ENCODE results near the gene USP24. TPM values are rescaled to one million over a fixed set of nuclear protein-coding genes. Genes with fewer than 3 reads are reported as not detected.
A peak's percentile ranks its signal among the peaks of the same experiment; 100 is the strongest.

The USP24 gene
- total RNA-seq, 1 experiment from 2014 or later, result 40.9 TPM

GRCh38 chr1:55216096-55216495 lies 932 bp upstream of the USP24 start:
- no peak for TF ChIP-seq SP1 (CRISPR knock-in tag; conservative IDR thresholded peaks at IDR 0.05)
- TF ChIP-seq OVOL2 (CRISPR knock-in tag; IDR thresholded peaks at IDR 0.05; ENCODE audit: borderline replicate concordance), result no peak
- TF ChIP-seq NR1H2 (CRISPR knock-in tag; IDR thresholded peaks at IDR 0.05), result no peak
- TF ChIP-seq ZNF219 (CRISPR knock-in tag; IDR thresholded peaks at IDR 0.05; ENCODE audit: borderline replicate concordance), result no peak
- TF ChIP-seq ELF4 (CRISPR knock-in tag; IDR thresholded peaks at IDR 0.05; ENCODE audit: low read depth), result no peak
- TF ChIP-seq ESRRA (CRISPR knock-in tag; IDR thresholded peaks at IDR 0.05; ENCODE audit: borderline replicate concordance), result no peak
- TF ChIP-seq MYBL2 (CRISPR knock-in tag; IDR thresholded peaks at IDR 0.05), result no peak
- TF ChIP-seq IRF1 (CRISPR knock-in tag; IDR thresholded peaks at IDR 0.05), result no peak
- no peak for TF ChIP-seq USF2 (CRISPR knock-in tag; IDR thresholded peaks at IDR 0.05)
- no peak for TF ChIP-seq CBFB (CRISPR knock-in tag; IDR thresholded peaks at IDR 0.05; ENCODE audit: low read depth)
- CTCF ChIA-PET, result no interaction called here
- H3K4me3 Mint-ChIP-seq, result peak overlapping the region; percentile 92
- peak overlapping the region; percentile 97 for H3K27ac Mint-ChIP-seq
- H3K36me3 Mint-ChIP-seq, result no peaks in the 10 kb centered on the region
- ATAC-seq (no peak), DNase-seq (ENCODE audit: low spot score) (no peak)
- no peaks in the 10 kb centered on the region for H3K9me3 Mint-ChIP-seq
- peaks cover 50% of the 10 kb centered on the region for H3K4me1 Mint-ChIP-seq
- POLR2A ChIA-PET, result no interaction called here
- peaks cover 3% of the 10 kb centered on the region; the same call in 1 of the 2 replicates for H3K27me3 Mint-ChIP-seq (ENCODE audit: low read depth)

- DNase-seq (ENCODE audit: low spot score) (peak; percentile 48), ATAC-seq (peak; percentile 20)
- POLR2A ChIA-PET, result no interaction called here
- Mint-ChIP-seq H3K9me3 (no peaks in the 10 kb centered on the region), H3K27ac (no peak overlapping the region), H3K4me1 (peaks cover 61% of the 10 kb centered on the region), H3K4me3 (peak overlapping the region; percentile 55), H3K36me3 (no peaks in the 10 kb centered on the region), H3K27me3 (ENCODE audit: low read depth) (peaks cover 3% of the 10 kb centered on the region; the same call in 1 of the 2 replicates)
- TF ChIP-seq EMX1 (CRISPR knock-in tag; IDR thresholded peaks at IDR 0.05) (no peak), TEAD1 (CRISPR knock-in tag; IDR thresholded peaks at IDR 0.05) (no peak), TP53 (CRISPR knock-in tag; IDR thresholded peaks at IDR 0.05) (no peak), FOXJ3 (CRISPR knock-in tag; IDR thresholded peaks at IDR 0.05; ENCODE audit: borderline replicate concordance) (no peak), PRDM15 (CRISPR knock-in tag; IDR thresholded peaks at IDR 0.05) (no peak), USF2 (CRISPR knock-in tag; IDR thresholded peaks at IDR 0.05) (peak; percentile 60), NFYB (CRISPR knock-in tag; conservative IDR thresholded peaks at IDR 0.05; ENCODE audit: low read depth) (0 out of 2 replicates have a peak, but pooled peaks have one; percentile 2), GABPB1 (CRISPR knock-in tag; IDR thresholded peaks at IDR 0.05) (no peak), PREB (CRISPR knock-in tag; IDR thresholded peaks at IDR 0.05; ENCODE audit: borderline replicate concordance) (no peak), MYBL2 (CRISPR knock-in tag; IDR thresholded peaks at IDR 0.05) (no peak), ZNF263 (CRISPR knock-in tag; IDR thresholded peaks at IDR 0.05; ENCODE audit: low read depth) (no peak), SP1 (CRISPR knock-in tag; conservative IDR thresholded peaks at IDR 0.05) (peak; percentile 21; the same call in 1 of the 2 replicates), CDX4 (CRISPR knock-in tag; IDR thresholded peaks at IDR 0.05; ENCODE audit: borderline replicate concordance) (no peak)
- CTCF ChIA-PET, result no interaction called here
Measured at GRCh38 chr1:55214934-55215193, 300 bp downstream of the USP24 start.
